GM15510 (cell line): ENCODE measurements around the gene GFOD1.

ENCODE experiments used
- POLR2A ChIP-seq: IDR thresholded peaks from 3 replicates; pipeline ENCODE4 v1.6.1; 2011; ENCODE audit warnings: borderline replicate concordance; ENCODE audit not compliant: insufficient read length; ENCODE audit errors: extremely low read depth

The GFOD1 gene

DNA sequence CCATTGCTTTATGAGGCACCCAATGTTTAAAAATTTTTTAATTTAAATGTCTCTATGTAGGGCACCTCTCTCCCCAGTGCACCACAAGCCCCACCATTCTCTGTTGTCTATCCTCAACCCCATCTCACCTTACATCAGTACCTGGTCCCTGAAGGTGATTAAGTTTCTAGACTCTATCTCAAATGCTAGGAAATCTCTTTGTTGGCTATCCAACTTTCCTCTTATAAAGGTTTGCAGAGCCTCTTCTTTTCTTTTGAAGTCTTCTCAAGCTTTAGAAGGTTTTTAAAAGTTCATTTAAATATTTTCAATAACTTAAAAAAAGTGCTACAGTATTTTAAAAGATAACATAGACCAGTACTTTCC lies 82.5 kb downstream of the GFOD1 start:
- TF ChIP-seq POLR2A: no peak

DNA sequence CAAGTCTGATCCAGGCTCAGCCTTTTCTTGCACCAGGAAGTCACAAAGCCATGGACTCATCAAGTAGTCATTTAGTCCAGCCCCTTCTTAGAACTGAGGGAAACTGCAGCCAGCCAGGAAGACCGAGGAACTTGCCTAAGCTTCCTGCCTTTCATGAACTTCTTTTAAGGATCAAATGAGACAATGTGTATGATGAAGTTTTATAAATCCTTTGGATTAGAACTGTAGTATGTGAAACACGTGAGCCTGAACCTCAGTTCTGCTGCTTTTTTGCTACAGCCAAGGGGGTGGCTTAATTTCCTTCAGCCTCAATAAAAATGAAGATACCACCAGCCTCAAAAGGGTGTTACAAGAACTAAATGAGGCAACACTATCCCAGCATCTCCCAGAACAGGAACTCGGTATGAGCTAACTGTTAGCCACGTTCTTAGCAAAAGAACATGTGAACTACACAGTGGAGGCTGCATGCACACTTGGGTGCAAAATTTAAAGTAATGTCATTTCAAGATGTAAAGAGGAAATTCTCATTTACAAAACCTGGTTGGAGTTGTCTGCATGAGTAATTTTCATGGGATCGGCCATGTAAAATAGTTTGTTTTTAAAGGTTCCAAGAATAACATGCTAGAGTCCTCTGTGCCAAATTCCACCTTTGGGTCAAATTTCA lies 83.0 kb downstream of the GFOD1 start:
- TF ChIP-seq POLR2A: no peak

DNA sequence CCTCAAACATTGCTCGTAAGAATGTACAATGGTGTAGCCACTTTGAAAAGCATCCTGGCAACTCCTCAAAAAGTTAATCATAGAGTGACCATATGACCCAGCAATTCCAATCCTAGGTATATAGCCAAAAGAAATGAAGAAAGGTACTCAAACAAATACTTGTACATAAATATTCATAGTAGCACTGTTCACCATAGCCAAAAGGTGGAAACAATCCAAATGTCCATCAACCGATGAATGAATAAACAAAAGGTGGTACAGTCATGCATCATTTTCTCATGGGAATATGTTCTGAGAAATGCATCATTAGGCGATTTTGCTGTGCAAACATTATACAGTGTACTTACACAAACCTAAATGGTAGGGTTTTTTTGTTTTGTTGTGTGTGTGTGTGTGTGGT lies 84.7 kb downstream of the GFOD1 start:
- TF ChIP-seq POLR2A: no peak

DNA sequence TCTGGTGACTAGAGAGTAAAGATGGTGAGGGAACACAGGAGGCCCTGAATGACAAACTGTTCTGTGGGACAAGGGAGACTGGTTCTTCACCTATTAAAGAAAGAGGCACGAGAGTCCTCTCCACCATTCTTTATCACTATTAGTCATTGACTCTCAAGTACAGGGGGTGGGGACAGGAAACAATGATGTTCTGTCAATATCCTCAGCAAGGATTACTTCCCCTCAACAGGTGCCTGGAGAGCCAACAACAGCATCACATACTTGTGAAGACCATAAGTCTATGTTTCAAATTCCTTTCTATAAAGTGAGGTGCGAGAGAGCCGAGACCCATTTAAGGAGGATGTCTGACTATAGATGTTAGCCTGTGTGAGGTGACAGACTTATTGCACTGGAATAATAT lies 86.6 kb downstream of the GFOD1 start:
- no peak for TF ChIP-seq POLR2A

DNA sequence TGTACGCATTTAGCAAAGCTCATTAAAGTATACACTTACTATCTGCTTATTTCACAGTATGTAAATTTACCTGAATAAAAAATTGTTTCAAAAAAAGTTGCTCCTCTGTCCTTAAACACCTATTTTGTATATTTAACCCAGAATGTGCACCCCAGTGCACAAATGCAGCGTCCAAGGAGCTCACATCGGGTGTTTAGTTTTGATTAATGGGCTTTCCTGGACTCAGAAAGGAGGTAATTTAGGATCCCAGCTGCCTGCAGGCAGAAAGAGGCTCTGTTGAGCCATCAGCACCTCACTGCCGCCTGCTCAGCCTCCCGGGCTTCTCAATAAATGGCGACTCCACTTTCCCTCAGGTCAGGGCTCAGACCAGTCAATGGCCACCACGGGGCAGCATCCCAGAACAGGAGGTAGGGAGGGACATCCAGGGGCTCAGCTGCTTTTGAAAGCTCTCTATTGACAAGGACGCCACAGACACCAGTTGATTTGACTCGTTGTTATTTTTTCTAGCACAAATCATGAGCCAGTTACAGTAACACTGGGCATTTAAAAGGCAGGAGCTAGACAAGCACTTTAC lies 88.9 kb downstream of the GFOD1 start:
- TF ChIP-seq POLR2A: no peak

DNA sequence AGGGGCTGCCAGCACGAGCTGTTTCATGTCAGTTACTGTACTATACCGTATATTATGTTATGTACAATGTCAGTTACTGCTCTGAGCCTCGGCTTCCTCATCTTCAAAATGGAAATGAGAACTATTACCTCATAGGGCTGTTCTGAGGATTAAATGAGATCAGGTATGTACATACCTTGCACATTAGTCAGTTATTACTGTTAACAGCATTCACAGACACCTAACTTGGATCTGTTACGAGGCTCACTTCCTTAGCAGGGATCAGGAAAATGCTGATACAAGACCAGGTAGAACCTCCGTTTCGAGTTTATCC lies 89.4 kb downstream of the GFOD1 start:
- TF ChIP-seq POLR2A: no peak

DNA sequence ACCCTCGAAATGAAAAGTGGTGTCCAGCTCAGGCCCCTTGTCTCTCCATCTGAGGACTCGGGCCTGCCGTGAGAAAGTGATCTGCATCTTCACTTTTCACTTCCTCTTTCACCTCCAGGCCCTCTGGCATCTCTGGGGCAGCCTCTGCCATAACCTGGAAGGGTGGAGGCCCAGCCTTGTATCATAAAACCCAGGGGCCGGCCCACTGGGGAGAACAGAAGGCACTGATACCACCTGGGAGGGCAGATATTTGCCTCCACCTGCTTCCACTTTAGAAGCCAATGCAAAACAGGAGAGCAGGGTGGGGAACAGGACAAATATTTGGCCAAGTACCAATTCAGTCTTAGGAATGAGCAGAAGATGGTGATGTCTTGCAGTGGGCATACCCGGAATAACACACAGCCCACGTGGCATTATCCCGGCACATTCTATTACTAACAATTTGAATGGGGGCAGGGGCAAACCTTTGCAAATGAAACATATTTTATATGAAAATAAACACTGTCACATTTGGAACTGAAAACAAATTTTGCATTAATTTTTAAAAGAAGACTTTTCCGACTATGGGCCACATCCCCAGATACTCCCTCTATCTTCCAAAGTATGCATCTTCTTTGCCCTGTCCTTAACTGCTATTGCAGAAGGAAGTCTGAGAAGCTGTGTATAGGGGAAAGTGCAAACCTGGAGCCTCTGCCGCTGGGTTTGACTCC lies 89.9 kb downstream of the GFOD1 start:
- TF ChIP-seq POLR2A: no peak

DNA sequence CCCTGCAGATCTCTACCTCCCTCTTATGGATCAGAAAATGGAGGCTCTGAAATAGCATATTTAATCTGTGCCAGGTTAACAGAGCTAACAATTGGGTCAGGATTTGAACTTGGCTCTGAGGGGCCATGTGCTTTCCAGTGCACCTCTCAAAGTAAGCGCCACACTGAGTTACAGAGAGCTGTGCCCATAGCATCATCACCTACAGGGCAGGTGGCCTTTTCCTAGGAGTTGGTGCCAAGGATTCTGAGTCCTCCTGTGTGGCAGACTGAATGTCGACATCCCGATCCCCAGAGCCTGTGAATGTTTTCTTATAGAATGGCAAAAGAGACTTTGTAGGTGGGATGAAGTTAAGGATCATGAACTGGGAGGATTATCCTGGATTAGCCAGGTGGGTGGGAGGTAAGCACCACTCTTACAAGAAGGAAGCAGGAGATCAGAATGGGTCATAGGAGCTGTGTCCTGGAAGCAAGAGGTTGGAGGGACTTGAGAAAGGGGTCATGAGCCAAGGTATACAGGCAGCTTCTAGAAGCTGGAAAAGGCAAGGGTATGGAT lies 91.1 kb downstream of the GFOD1 start:
- TF ChIP-seq POLR2A: no peak

DNA sequence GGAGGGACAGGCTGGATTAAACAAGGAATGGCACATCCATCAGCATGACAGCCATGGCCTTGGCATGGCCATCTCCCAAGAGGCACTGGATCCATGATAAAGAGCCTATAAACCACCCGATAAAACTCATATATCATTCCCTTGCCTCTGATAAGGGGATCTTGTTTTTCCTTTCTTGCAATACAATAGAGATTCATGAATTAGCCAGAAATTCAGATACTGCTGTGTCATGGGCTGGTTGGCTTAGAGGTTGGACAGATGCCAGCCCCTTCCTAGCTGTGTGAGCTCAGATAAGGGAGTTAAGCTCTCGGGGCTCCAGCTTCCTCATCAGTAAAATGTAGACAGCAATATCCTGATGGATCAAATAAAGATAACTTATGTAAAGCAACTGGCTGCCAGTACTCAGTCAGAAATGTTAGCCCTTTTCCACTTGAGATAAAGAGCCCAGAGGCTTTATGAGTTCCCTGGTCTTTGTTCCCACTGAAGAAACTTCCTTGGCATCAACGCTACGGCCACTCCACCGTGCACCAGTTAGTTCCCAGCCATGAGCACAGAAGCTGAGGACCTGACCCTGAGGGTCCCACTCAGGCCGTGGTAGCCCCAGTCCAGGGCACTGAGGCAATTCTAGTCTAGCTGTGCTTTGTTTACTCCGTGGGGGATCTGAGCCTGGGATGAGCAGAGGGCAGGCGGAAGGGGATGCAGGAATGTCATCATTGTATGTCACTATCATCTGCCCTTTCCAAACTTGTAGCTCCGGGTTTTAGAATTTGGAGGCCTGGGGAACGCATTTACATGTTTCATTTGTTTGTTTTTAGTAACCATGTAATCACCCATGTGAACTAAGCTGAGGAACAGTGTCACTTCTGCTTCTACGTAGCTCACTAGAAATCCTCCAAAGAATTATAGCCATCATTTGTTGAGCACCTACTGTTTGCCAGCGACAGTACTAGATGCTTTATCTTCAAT lies 91.8 kb downstream of the GFOD1 start:
- no peak for TF ChIP-seq POLR2A

DNA sequence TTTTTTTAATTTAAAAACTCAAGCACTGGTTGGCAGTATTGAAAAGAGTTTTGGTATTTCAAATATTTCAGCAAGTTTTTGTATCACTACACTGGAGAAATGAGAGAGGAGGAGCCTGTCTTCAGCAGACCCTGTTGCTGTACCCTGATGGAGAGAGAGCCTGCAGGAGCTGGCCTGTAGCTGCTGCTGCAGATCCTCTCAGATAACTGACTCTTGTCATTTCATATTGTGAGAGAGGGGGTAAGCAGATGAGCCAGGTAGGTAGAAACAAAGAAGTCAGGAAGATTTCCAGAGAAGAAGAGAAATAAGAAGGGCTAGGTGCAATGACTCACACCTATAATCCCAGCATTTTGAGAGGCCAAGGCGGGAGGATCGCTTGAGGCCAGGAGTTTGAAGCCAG lies 94.9 kb downstream of the GFOD1 start:
- no peak for TF ChIP-seq POLR2A

DNA sequence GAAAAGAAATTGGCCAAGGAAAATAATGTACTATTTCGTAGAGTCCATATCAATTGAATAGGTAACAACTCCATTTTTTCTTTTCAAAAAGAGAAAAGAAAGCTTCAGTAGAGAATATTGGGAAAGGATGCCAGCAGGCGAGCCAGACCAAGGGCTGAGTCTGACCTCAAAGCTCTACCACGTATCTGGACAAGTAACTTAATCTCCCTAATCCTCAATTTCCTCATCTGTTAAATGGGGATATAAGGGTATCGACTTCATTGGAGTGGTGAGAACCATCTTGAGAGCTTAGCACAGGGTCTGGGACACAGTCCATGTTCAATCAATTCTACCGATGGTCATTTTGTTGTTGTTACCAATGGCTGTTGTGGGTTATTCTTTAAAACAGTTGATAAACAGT lies 95.9 kb downstream of the GFOD1 start:
- TF ChIP-seq POLR2A: no peak

DNA sequence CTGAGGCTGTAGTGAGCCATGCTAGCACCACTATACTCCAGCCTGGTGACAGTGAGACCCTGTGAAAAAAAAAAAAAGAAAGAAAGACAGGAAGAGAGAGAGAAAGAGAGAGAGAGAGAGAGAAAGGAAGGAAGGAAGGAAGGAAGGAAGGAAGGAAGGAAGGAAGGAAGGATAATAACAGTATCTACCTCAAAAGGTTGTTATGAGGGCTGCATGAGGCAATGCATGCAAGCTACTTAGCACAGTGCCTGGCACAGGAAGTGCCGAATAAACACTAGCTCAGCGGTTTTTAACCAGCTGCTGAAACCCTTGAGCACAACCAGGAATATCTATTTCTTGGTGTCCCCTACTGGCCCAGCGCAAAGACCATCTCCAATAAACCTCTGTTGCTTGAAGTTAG lies 96.7 kb downstream of the GFOD1 start:
- TF ChIP-seq POLR2A: no peak

DNA sequence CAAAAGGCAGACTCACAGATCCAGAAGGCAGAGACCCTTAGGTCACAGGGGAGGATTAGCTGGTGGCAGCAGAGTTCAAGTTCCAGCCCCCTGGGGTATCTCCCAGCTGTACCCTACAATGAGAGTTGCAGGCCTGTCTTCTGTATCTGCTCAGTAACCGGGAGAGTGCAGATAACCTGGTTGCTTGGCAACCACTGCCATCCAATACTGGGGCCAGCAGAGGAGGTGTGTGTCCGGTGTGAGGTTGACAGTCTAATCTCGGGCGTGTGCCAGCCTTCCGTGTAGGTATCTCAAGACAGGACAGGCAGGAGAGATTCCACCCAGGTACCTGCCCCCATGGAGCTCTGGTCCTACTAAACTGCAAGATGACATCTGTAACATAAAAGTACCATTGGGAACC lies 102.4 kb downstream of the GFOD1 start:
- TF ChIP-seq POLR2A: no peak

DNA sequence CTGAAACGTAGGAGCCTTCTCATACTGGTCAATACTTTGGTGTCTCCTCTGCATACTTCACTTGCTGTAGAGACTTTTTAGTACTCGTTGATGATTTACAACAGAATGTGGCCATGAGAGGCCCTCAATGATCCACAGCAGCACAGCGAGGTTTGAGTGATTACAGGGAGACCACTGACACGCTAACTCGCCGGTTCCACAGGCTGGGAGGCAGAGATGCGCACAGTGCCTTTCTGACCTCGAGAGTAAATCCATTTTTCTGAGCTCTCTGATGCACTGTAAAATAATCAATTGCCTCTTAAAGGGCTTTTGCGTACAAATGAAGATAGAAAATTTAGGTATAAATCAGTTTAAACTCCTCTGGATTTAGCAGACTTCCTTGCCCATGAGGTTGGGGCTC lies 102.9 kb downstream of the GFOD1 start:
- no peak for TF ChIP-seq POLR2A
